Loucy (cell line): ENCODE measurements around the gene SAPCD2.

Source experiments
- H2AFZ ChIP-seq: fragments of 200-600 bp; sonication (generic); 2 replicates; pipeline ENCODE4 v1.6.0; 2016; ENCODE audit warnings: antibody characterized with exemption, mild to moderate bottlenecking, low read length, moderate library complexity
- H3F3A ChIP-seq: fragments of 200-600 bp; 2 replicates; pipeline ENCODE4 v1.6.0; 2016; ENCODE audit warnings: antibody characterized with exemption, low read depth, mild to moderate bottlenecking
- H3K27me3 ChIP-seq: fragments of 200-600 bp; sonication (generic); 2 replicates; pipeline ENCODE4 v1.6.1; 2014; ENCODE audit warnings: low read length, mild to moderate bottlenecking; ENCODE audit not compliant: insufficient read depth, poor library complexity, severe bottlenecking
- H3K36me3 ChIP-seq: fragments of 200-600 bp; sonication (generic); 2 replicates; pipeline ENCODE4 v1.6.1; 2016; ENCODE audit warnings: low read length; ENCODE audit not compliant: insufficient read depth
- H3K4me1 ChIP-seq: fragments of 200-600 bp; sonication (generic); 2 replicates; pipeline ENCODE4 v1.5.1; 2014; ENCODE audit warnings: low read length, mild to moderate bottlenecking; ENCODE audit not compliant: insufficient read depth, poor library complexity, severe bottlenecking
- H3K4me2 ChIP-seq: fragments of 200-600 bp; sonication (generic); 2 replicates; pipeline ENCODE4 v1.6.0; 2014; ENCODE audit warnings: antibody characterized with exemption, low read length, low read depth, mild to moderate bottlenecking; ENCODE audit not compliant: poor library complexity, severe bottlenecking
- H3K4me3 ChIP-seq: fragments of 200-600 bp; sonication (generic); 2 replicates; pipeline ENCODE4 v1.5.1; 2014; ENCODE audit warnings: low read length, mild to moderate bottlenecking, mixed read lengths; ENCODE audit not compliant: poor library complexity, severe bottlenecking
- H3K79me2 ChIP-seq: fragments of 200-600 bp; sonication (generic); 2 replicates; pipeline ENCODE4 v1.6.1; 2014; ENCODE audit warnings: low read length; ENCODE audit not compliant: insufficient read depth
- H3K9ac ChIP-seq: fragments of 200-600 bp; sonication (generic); 2 replicates; pipeline ENCODE4 v1.6.0; 2014; ENCODE audit warnings: mild to moderate bottlenecking, low read depth, low read length, moderate library complexity; ENCODE audit not compliant: poor library complexity, severe bottlenecking
- H3K9me2 ChIP-seq: fragments of 200-600 bp; sonication (generic); replicated peaks from 2 replicates; pipeline ENCODE4 v1.6.1; 2016; ENCODE audit warnings: low read depth, low read length, mixed read lengths
- H3K9me3 ChIP-seq: fragments of 200-600 bp; sonication (generic); 2 replicates; pipeline ENCODE4 v1.6.1; 2014; ENCODE audit warnings: mild to moderate bottlenecking, antibody characterized with exemption, low read length, low read depth; ENCODE audit not compliant: insufficient read depth
- H4K20me1 ChIP-seq: fragments of 200-600 bp; sonication (generic); 2 replicates; pipeline ENCODE4 v1.6.0; 2014; ENCODE audit warnings: antibody characterized with exemption, low read length, mild to moderate bottlenecking; ENCODE audit not compliant: insufficient read depth, poor library complexity, severe bottlenecking
- EZH2phosphoT487 ChIP-seq: fragments of 200-600 bp; IDR thresholded peaks from 2 replicates; pipeline ENCODE4 v1.6.1; 2018; ENCODE audit warnings: antibody characterized with exemption, mild to moderate bottlenecking, moderate library complexity, borderline replicate concordance
- TF ChIP-seq, protein P1 (sequence below): fragments of 200-600 bp; sonication (generic); conservative IDR thresholded peaks from 2 replicates; pipeline ENCODE4 v1.5.1; 2014; ENCODE audit warnings: mild to moderate bottlenecking, antibody characterized with exemption, low read length

Gene SAPCD2

GRCh38 chr9:137105814-137106661, 35.7 kb upstream of the SAPCD2 start:
- no peaks in the 10 kb centered on the region for H4K20me1 ChIP-seq
- peaks cover 75% of the 10 kb centered on the region; the same call in 1 of the 2 replicates for H3K36me3 ChIP-seq

GRCh38 chr9:137103206-137103999, 33.0 kb upstream of the SAPCD2 start:
- no peaks in the 10 kb centered on the region for H3K9me2 ChIP-seq
- H4K20me1 ChIP-seq = no peaks in the 10 kb centered on the region
- no peaks in the 10 kb centered on the region for H3K79me2 ChIP-seq
- H3K9me3 ChIP-seq = no peaks in the 10 kb centered on the region
- H3K36me3 ChIP-seq = peaks cover 71% of the 10 kb centered on the region; the same call in 1 of the 2 replicates
- no peak overlapping the region for H2AFZ ChIP-seq
- H3K4me3 ChIP-seq = no peak overlapping the region
- no peak overlapping the region for H3K4me2 ChIP-seq
- no peaks in the 10 kb centered on the region for H3F3A ChIP-seq
- no peak for TF ChIP-seq EZH2phosphoT487
- TF ChIP-seq, protein P1, sequence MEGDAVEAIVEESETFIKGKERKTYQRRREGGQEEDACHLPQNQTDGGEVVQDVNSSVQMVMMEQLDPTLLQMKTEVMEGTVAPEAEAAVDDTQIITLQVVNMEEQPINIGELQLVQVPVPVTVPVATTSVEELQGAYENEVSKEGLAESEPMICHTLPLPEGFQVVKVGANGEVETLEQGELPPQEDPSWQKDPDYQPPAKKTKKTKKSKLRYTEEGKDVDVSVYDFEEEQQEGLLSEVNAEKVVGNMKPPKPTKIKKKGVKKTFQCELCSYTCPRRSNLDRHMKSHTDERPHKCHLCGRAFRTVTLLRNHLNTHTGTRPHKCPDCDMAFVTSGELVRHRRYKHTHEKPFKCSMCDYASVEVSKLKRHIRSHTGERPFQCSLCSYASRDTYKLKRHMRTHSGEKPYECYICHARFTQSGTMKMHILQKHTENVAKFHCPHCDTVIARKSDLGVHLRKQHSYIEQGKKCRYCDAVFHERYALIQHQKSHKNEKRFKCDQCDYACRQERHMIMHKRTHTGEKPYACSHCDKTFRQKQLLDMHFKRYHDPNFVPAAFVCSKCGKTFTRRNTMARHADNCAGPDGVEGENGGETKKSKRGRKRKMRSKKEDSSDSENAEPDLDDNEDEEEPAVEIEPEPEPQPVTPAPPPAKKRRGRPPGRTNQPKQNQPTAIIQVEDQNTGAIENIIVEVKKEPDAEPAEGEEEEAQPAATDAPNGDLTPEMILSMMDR = no peak
- no peaks in the 10 kb centered on the region for H3K4me1 ChIP-seq
- H3K27me3 ChIP-seq = no peaks in the 10 kb centered on the region
- H3K9ac ChIP-seq = no peak overlapping the region

More at GRCh38 chr9:137105814-137106661, 35.7 kb upstream of the SAPCD2 start:
- Histone ChIP-seq H3K4me3 (no peak overlapping the region), H3F3A (no peaks in the 10 kb centered on the region), H2AFZ (no peak overlapping the region), H3K4me2 (no peak overlapping the region), H3K9me2 (no peaks in the 10 kb centered on the region), H3K9me3 (no peaks in the 10 kb centered on the region), H3K9ac (no peak overlapping the region), H3K27me3 (no peaks in the 10 kb centered on the region), H3K79me2 (no peaks in the 10 kb centered on the region), H3K4me1 (no peaks in the 10 kb centered on the region)
- TF ChIP-seq, protein P1 = no peak
- no peak for TF ChIP-seq EZH2phosphoT487

DNA sequence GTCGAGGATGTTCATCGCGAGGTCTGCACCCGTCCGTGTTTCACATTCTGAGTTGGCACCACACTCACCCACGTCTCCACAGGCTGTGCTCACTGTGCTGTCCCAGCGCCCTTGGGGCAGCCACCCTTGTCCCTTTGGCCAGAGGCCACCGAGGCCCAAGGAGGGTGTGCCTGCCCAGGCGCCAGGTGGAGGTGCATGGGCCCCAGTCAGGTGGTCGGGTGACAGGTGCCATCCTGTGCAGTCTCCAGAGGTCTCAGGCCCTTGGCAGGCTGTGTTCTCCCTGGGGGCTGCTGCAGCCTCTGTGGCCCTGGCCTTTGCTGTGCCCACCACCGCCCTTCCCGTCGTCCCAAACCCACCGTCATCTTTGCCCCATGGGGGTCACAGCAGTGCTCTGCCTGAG, 28.9 kb upstream of the SAPCD2 start:
- no peak overlapping the region for H3K4me2 ChIP-seq
- H3K9ac ChIP-seq = no peak overlapping the region
- TF ChIP-seq EZH2phosphoT487 = no peak
- TF ChIP-seq, protein P1 = no peak
- no peaks in the 10 kb centered on the region; the same call in 1 of the 2 replicates for H3K79me2 ChIP-seq
- no peaks in the 10 kb centered on the region for H3K27me3 ChIP-seq
- no peaks in the 10 kb centered on the region for H4K20me1 ChIP-seq
- H3K4me1 ChIP-seq = peaks cover 9% of the 10 kb centered on the region
- no peaks in the 10 kb centered on the region for H3K9me2 ChIP-seq
- no peak overlapping the region for H2AFZ ChIP-seq
- no peaks in the 10 kb centered on the region for H3F3A ChIP-seq
- H3K36me3 ChIP-seq = peaks cover 58% of the 10 kb centered on the region; the same call in 1 of the 2 replicates
- no peaks in the 10 kb centered on the region for H3K9me3 ChIP-seq
- H3K4me3 ChIP-seq = no peak overlapping the region
